ENCODE measurements around the gene NRIP1.

Gene NRIP1, protein sequence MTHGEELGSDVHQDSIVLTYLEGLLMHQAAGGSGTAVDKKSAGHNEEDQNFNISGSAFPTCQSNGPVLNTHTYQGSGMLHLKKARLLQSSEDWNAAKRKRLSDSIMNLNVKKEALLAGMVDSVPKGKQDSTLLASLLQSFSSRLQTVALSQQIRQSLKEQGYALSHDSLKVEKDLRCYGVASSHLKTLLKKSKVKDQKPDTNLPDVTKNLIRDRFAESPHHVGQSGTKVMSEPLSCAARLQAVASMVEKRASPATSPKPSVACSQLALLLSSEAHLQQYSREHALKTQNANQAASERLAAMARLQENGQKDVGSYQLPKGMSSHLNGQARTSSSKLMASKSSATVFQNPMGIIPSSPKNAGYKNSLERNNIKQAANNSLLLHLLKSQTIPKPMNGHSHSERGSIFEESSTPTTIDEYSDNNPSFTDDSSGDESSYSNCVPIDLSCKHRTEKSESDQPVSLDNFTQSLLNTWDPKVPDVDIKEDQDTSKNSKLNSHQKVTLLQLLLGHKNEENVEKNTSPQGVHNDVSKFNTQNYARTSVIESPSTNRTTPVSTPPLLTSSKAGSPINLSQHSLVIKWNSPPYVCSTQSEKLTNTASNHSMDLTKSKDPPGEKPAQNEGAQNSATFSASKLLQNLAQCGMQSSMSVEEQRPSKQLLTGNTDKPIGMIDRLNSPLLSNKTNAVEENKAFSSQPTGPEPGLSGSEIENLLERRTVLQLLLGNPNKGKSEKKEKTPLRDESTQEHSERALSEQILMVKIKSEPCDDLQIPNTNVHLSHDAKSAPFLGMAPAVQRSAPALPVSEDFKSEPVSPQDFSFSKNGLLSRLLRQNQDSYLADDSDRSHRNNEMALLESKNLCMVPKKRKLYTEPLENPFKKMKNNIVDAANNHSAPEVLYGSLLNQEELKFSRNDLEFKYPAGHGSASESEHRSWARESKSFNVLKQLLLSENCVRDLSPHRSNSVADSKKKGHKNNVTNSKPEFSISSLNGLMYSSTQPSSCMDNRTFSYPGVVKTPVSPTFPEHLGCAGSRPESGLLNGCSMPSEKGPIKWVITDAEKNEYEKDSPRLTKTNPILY (N-terminal part only)

DNA sequence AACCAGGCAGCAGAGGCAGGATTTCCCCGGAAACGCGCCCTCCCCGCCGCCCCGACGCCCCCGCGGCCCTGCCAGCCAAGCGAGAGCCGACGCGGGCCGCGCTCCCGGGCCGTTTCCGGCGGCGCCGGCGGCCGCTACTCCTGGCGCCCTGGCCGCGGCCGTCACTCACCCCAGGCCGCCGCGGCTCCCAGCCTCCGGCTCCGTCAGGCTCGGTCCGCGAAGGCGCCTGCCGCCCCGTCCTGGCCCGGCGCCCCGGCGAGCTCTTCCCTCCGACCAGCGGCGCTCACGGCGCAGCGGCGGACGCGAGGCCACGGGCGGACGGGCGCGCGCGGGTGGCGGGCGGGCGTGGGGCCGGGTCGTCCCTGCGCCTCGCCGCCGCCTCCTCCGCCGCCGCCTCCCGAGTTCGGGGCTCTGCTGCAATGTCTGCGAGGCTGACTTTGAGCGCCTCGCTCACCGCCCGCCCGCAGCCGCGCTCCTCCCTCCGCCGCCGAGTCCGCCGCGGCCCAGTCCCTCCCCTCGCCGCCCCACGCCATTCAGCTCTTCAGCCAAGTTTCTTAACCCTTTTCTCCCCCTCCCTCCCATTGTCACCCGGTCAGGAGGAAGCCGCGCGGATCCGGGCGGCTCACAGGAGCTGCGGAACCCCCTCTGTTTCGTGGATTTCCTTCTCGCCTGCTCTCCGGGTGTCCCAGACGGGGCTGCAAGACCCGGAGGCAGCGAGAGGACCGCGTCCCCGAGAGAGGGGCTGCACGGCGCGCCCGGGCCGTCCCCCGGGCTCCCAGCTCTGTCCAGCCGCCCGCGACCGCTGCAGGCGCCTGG is at the start of gene NRIP1:
Gene NRIP1, minus strand, starts transcription at position 425 of the 816 bp plus-strand sequence. CDS start 96,808 bp downstream, outside the sequence.
- DNase-seq (ENCODE audit: low read depth in 2 of 2): peak; percentile 66 to 69

DNA sequence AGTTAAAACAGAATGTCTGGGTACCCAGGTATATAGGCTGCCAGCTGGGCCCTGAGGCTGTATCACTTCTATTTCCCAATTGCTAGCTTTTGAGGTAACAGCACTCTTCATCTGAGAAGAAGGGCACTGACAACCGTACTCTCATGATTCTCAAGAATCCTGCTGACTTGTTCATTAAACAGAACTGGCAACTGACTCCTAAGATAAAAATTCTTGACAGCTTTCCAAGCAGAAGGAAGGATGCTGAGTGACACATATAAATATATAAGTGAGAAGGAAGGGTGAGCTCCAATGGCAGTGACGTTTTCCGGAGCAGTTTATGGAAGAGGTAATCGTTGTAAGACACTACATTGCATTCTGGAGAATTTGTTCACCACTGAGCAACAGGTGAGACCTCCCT is 48.1 kb upstream of the NRIP1 start:
- no peak for DNase-seq (ENCODE audit: low read depth in 2 of 2)

DNA sequence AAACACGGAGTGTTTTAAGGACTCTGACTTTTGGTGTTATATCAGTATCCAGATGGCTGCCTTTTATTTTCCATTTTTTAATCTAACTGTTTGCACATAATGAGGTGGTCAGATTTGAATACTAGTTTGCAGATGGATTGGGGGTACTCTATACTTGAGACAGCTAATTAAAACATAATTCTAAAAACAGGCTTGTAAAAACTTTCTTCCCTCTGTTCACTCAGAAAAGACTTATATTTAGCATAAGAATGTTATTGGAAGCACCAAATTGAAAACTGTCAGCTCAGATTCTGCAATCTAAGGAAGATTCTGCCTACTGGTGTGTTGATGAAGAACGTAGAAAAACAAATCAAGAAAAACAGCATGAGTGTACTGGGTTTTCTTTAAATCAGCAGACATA is 44.0 kb upstream of the NRIP1 start:
- no peak for DNase-seq (ENCODE audit: low read depth in 2 of 2)

DNA sequence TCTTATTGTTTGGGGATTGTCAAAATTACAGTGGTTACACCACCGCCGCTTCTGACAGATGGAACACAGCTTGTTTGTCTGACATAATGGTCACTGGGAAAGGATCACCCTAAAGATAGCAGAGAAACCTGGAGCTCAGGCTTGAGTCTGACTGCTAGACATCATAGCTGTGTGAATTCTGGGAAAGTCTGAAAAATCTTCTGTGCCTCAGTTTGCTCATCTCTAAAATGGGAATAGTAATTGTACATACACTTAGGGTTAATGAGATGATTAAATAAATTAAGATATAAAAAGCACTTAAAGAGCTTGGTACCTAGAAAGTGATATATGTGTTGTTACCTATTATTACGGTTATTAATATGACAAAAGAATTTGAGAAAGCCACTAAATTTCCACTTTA is 39.7 kb upstream of the NRIP1 start:
- no peak for DNase-seq (ENCODE audit: low read depth in 2 of 2)

DNA sequence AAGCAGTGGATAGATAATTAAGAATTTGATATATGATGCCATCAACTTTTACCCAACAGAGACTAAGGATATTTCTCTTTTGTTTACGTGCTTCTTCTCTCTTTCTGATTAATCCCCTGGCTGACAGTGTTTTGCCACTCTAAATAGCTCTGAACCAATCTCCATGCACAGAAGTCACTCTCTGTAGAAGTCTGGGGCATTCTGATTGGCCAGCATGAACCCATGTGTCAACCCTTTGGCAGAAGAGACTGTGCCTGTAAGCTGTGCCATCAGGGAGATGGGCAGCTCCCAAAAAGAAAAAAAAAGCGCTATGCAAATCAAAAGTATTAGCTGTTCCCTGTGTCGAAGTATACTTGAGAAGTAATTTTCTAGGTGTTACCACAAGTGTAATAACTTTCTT is 34.1 kb upstream of the NRIP1 start:
- no peak for DNase-seq (ENCODE audit: low read depth in 2 of 2)

DNA sequence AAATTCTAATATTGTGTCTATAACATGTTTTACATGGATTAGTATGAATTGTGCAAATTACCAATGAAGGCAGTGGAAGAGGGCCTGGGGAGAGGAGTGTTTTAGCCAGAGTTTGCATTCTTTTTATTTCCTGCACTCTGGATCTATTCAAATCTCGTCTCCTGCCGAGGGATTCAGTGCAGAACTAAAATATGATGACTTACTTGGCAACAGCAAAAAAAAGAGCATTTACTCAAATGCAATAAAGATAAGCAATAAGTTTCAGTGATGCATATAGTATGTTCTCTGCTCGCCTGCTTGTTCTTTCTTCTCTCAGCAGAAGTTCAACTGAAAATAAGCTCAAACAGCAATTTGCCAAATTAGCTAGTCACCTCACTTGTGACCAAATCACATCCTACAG is 33.4 kb upstream of the NRIP1 start:
- DNase-seq (ENCODE audit: low read depth in 2 of 2): no peak

DNA sequence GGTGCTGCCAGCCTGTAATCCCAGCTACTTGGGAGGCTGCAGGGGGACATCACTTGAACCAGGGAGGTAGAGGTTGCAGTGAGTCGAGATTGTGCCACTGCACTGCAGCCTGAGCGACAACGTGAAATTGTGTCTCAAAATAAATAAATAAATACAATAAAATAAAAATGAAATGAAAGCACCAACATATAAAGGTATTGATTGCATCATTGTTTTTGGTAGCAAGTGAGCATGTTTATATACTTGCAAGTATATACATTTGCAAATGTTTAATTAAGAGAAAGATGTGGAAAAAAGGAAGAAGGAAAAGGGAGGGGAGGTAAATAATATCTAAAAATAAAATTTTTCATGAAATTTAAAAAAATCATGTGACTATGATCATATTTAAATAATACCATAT is 32.8 kb upstream of the NRIP1 start:
- DNase-seq (ENCODE audit: low read depth in 2 of 2): no peak

DNA sequence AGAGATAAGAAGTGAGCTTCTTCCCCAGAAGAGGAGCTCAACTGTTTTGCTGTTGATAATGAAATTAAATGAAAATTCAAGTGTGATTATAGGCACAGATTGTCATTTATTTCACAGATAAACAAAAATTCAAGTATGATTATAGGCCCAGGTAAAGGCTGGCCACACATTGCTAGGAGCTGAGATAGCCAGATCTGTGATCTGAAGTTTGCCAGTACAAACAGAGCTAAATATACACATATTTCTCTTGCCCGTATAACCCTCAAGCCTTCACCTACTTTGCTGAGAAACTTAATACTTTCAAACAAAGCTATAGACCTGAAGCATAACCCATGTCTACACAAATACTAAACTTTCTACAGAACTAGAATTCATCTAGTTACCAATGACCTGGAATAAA is 31.3 kb upstream of the NRIP1 start:
- no peak for DNase-seq (ENCODE audit: low read depth in 2 of 2)

DNA sequence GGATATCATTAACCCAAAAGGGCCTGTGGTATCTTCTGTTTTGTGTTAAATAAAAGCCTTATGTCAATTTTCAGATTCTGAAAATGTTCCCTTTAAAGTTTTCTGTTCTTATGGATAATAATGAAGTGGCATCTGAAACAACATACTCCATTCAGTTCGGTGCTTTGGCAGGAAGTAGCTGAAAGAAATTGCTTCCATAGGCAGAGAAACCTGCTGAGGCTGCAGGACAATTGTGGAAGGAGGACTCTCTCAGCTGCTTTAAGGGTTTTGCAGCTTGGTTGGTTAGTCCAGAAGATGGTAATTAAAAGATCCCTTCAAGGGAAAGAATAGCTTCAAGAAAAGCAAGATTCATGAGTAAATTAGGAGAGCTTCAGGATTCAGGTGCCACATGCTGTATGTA is 30.5 kb upstream of the NRIP1 start:
- no peak for DNase-seq (ENCODE audit: low read depth in 2 of 2)

DNA sequence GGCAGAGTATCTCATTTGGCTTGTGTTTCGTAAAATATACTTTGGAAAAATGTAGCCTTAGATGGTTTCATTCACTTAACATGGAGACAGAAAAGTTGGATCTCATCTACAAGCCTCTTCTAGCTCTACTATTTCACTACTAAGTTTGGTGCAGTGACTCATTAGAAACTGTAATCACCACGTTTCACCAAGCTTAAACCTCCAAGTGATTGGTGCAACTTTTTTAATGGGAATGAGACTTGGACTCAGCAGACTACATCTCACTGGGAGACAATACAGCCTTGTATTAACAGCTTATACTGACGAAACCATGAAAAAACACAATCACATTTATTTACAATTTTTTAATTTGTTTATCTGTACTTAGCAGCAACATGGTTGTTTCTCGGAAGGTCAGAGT is 29.9 kb upstream of the NRIP1 start:
- DNase-seq (ENCODE audit: low read depth in 2 of 2): no peak

DNA sequence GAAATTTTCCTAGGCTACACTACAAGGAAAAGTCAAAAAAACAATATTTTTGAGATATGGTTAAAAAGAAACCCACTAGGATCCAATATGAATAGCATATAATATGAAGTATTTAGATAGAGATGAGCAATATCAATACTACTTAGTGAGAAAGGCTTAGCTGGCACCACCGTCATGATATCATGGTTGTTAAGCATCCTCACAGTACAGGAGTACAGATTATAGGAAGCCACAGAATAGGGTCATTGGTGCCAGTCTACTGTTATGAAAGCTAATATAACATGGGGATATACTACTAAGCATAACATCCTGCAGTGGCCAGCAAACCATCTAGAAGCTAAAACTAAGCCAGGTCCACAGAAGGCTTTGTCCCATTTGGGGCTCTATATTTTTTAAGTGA is 28.4 kb upstream of the NRIP1 start:
- no peak for DNase-seq (ENCODE audit: low read depth in 2 of 2)

DNA sequence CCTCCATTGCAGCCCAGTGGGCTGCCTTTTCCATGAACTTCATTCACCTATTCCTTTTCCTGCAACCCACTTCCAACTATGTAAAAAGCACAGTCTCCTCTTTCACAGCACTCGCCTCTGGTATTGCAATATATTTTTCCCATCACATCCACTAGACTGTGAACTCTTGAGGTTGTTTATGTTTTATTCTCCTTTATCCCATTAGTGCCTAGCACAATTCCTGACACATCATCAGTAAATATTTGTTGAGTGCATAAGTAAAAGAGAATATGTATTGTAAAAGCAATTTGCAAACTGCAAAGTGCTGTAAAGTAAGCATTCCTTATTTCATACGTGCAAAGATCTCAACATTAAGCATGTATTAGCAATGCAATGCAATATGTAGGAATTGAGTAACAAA is 27.9 kb upstream of the NRIP1 start:
- no peak for DNase-seq (ENCODE audit: low read depth in 2 of 2)

DNA sequence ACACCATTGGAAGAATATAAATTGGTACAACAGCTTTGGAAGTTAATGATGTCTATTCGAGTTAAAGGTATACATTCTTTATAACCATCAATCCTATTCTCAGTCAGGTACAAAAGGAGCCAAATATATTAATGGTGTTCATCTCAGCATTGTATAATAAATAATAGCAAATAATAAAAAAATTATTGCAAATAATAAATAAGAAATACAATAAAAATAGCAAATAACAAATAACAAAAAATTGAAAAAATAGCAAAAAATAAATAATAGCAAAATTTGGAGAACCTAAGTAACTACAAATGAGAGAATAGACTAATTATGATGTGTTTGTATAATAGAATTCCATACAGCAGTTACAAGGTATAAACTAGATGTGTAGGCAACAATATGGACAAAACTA is 25.6 kb upstream of the NRIP1 start:
- no peak for DNase-seq (ENCODE audit: low read depth in 2 of 2)

DNA sequence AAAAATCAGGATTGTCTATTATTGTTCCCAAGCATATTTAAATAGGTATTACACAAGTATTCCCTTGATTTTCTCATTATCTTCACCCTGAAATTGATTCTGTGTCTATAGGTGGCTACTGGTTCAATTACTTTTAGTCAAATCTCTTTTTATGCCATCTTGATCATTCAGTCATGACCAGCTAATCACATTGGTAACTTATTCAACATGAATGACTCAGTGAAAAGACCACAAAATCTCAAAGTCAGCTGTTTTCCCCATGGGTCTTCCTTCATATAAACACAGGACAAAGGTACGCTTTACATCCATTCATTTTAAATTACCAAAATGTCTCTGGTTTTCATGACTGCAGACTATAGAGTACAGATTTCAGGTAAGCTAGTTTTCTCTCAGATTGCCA is 23.7 kb upstream of the NRIP1 start:
- no peak for DNase-seq (ENCODE audit: low read depth in 2 of 2)

DNA sequence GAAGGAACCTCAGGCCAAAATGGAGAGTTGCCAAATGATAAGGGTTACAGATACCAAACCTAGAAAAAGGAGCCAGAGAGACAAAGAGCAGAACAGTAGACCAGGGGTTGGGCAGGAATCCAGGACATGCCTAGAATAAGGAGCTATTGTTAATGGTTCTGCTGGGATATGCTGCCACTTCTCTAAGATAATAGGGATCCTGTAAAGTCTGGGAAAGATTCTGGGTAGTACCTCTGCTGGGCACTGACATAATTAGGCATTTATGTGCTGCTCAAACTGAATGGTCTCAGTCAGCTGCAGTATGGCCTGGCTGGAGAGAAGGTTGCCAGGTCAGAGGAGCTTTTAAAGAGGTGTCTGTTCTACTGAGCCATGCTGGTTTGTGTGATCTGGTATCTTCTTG is 19.9 kb upstream of the NRIP1 start:
- DNase-seq (ENCODE audit: low read depth in 2 of 2): no peak

DNA sequence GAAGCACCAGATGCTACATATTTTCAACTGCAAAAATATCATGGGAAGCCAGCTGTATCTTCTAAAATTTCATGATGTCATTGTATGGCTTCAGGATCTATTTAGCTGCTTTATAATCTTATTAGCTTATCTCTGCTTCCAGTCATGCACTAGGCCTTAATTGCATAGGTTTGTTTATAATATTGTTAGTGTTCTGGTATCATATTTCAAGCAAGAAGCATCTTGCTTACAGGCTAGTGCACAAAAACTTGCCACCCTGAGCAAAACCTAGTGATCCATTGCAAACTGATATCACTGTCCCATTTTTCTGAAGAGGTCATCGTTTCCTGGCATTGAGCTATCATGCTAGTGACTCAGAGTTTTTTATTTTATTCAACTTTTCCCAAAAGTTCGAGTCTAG is 15.7 kb upstream of the NRIP1 start:
- DNase-seq (ENCODE audit: low read depth in 2 of 2): no peak

DNA sequence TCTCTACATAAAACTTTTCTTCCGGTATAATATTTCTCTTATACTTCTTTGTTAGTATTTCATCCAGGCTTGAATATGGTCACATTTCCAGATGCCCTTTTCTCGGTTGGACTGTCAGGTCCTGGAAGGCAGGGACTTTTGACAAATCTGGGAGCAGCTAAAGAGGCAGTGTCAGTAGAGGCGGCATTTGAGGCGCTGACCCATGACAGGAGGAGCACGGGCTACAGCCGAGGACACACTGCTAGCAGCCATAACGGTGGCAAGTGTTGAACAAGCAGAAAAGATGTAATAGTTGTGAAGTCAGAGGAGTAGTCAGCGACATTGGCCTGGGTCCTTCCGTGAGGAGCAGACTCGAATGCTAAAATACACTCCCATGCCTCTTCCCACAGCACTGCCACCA is 14.5 kb upstream of the NRIP1 start:
- DNase-seq (ENCODE audit: low read depth in 2 of 2): no peak

DNA sequence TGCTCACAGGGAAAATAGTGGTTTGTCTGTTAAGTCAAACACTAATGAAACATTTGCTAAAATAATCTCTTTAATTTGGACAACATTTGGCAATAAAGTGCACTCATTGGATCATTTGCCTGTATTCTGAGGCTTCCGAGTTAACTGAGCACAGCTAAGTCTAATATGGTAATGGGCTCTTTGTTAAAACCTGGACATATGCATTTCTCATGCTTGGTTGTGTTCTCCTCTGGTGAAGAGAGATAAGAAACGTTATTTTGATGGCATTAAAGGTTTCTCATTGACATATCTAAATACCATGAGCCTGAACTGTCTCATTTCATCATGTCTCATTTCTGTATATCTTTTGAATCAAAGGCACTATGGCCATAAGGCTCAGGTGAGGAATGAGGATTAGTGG is 13.4 kb upstream of the NRIP1 start:
- DNase-seq (ENCODE audit: low read depth in 2 of 2): no peak

DNA sequence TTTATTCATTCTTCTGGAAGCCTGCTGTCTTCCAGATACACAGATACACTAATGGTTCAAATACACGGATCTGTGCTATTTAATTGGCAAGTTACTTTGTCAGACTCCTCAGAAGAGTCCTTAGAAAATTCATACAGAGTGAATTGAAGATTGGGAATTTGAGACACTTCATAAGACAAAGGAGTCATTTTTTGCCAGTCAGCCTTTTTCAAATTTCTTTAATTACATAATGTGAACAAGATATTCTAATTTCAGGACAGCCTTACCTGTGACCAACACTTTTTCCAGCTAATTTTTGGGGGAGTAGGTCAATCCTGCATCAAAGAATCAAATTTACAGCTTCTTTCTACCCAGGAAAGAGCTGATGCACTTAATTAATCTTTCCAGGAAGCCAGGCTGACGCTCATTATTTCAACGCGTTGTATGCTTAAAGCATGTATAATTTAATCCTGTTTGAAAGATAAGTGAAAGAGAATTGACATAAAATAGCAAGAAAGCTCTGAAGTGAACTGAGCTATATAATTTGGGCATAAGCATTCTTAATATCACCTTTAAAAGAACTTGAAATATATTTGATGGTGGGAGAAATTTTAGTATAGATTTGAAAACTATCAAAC is 12.8 kb upstream of the NRIP1 start:
- no peak for DNase-seq (ENCODE audit: low read depth in 2 of 2)

DNA sequence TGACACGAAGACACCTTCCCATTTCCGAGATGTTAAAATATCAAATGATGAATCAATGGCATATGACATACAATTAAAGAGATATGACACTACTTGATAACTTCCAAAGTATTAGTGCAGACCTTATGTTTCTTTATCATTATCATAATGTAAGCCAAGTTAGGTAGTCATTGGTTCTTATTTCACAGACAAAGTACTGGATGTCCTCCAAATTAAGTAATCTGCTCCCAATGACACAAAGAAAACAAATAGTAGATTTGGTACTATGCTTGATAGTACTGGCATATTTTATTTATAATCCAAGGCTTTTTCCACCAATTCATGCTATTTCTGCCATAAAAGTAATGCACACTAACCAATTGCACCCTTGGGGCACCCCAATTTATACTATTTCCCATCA is 11.9 kb upstream of the NRIP1 start:
- DNase-seq (ENCODE audit: low read depth in 2 of 2): no peak

DNA sequence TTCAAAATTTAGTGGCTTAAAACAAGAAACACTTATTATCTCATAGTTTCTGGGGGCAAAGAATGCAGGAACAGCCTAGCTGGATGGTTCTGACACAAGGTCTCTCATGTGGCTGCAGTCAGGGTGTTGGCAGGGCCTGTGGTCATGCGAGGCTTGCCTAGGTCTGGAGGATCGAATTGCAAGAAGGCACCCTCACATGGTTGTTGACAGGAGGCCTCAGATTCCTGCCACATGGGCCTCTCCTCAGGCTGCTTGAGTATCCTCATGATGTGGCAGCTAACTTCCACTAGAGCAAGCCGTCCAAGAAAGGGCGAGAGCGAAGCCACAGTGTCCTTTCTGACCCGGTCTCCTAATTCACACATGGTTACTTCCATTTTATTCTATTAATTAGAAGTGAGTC is 6.2 kb upstream of the NRIP1 start:
- no peak for DNase-seq (ENCODE audit: low read depth in 2 of 2)
